H9 (cell line): ENCODE results near the gene PGM2. TPM values are rescaled to one million over a fixed set of nuclear protein-coding genes. Genes with fewer than 3 reads are reported as not detected.

Source experiments
- DNase-seq: peaks from one replicate; pipeline ENCODE4 v3.0.0-alpha.2; 2017
- H2AFZ ChIP-seq: one replicate; pipeline ENCODE4 v1.6.1; 2013; ENCODE audit warnings: mild to moderate bottlenecking, low read length, control low read depth, moderate library complexity
- H2AK5ac ChIP-seq: 2 replicates; pipeline ENCODE4 v1.6.1; 2013; ENCODE audit warnings: low read length, control low read depth, mixed read lengths; ENCODE audit not compliant: insufficient read length
- H2BK120ac ChIP-seq: one replicate; pipeline ENCODE4 v1.6.1; 2013; ENCODE audit warnings: low read depth, mild to moderate bottlenecking, low read length, control low read depth, inconsistent platforms; ENCODE audit not compliant: poor library complexity, severe bottlenecking
- H2BK12ac ChIP-seq: 2 replicates; pipeline ENCODE4 v1.6.1; 2013; ENCODE audit warnings: low read length, control low read depth, mixed read lengths, low read depth; ENCODE audit not compliant: insufficient read length
- H2BK15ac ChIP-seq: 2 replicates; pipeline ENCODE4 v1.6.1; 2013; ENCODE audit warnings: low read depth, low read length, control low read depth
- H2BK20ac ChIP-seq: one replicate; pipeline ENCODE4 v1.6.1; 2013; ENCODE audit warnings: low read depth, mild to moderate bottlenecking, low read length, control low read depth, inconsistent platforms; ENCODE audit not compliant: poor library complexity, severe bottlenecking
- H2BK5ac ChIP-seq: 2 replicates; pipeline ENCODE4 v1.6.1; 2013; ENCODE audit warnings: low read length, control low read depth, mixed read lengths; ENCODE audit not compliant: insufficient read length
- H3K14ac ChIP-seq: 2 replicates; pipeline ENCODE4 v1.6.1; 2013; ENCODE audit warnings: low read length, control low read depth; ENCODE audit not compliant: insufficient read depth
- H3K18ac ChIP-seq: 2 replicates; pipeline ENCODE4 v1.6.1; 2013; ENCODE audit warnings: low read depth, mild to moderate bottlenecking, mixed read lengths, low read length, control low read depth; ENCODE audit not compliant: insufficient read length
- H3K23ac ChIP-seq: 2 replicates; pipeline ENCODE4 v1.6.1; 2013; ENCODE audit warnings: low read length, control low read depth, mixed read lengths, low read depth; ENCODE audit not compliant: insufficient read length
- H3K23me2 ChIP-seq: 2 replicates; pipeline ENCODE4 v1.6.1; 2013; ENCODE audit warnings: low read depth, mild to moderate bottlenecking, mixed read lengths, low read length, control low read depth; ENCODE audit not compliant: insufficient read length, poor library complexity, severe bottlenecking
- H3K27ac ChIP-seq: 2 replicates; pipeline ENCODE4 v1.5.1; 2013; ENCODE audit warnings: low read length, control low read depth, mixed read lengths, low read depth; ENCODE audit not compliant: insufficient read length
- H3K27me3 ChIP-seq: 2 replicates; pipeline ENCODE4 v1.6.1; 2013; ENCODE audit warnings: low read length, control low read depth, inconsistent platforms; ENCODE audit not compliant: insufficient read depth
- H3K4ac ChIP-seq: 2 replicates; pipeline ENCODE4 v1.6.1; 2013; ENCODE audit warnings: low read depth, mild to moderate bottlenecking, control low read depth, inconsistent platforms, low read length, moderate library complexity
- H3K4me1 ChIP-seq: 2 replicates; pipeline ENCODE4 v1.6.1; 2013; ENCODE audit warnings: low read length, control low read depth, inconsistent platforms; ENCODE audit not compliant: insufficient read depth
- H3K4me2 ChIP-seq: 2 replicates; pipeline ENCODE4 v1.6.1; 2013; ENCODE audit warnings: low read length, control low read depth, mixed read lengths; ENCODE audit not compliant: insufficient read length, insufficient read depth
- H3K56ac ChIP-seq: 2 replicates; pipeline ENCODE4 v1.6.1; 2013; ENCODE audit warnings: low read depth, mild to moderate bottlenecking, mixed read lengths, low read length, control low read depth; ENCODE audit not compliant: insufficient read length
- H3K79me1 ChIP-seq: 2 replicates; pipeline ENCODE4 v1.6.1; 2013; ENCODE audit warnings: low read depth, mild to moderate bottlenecking, moderate library complexity, low read length, control low read depth, inconsistent platforms; ENCODE audit not compliant: insufficient read depth, poor library complexity, severe bottlenecking
- H3K79me2 ChIP-seq: 2 replicates; pipeline ENCODE4 v1.6.1; 2013; ENCODE audit warnings: low read length, control low read depth, inconsistent platforms; ENCODE audit not compliant: insufficient read depth
- H3K9ac ChIP-seq: 2 replicates; pipeline ENCODE4 v1.6.1; 2013; ENCODE audit warnings: low read length, control low read depth, mixed read lengths; ENCODE audit not compliant: insufficient read length; ENCODE audit errors: extremely low read depth
- H3K9me3 ChIP-seq: one replicate; pipeline ENCODE4 v1.6.1; 2013; ENCODE audit warnings: low read depth, low read length, inconsistent platforms; ENCODE audit not compliant: control insufficient read depth
- H3T11ph ChIP-seq: one replicate; pipeline ENCODE4 v1.6.1; 2013; ENCODE audit warnings: mild to moderate bottlenecking, low read length, control low read depth, inconsistent platforms
- H4K20me1 ChIP-seq: one replicate; pipeline ENCODE4 v1.6.1; 2013; ENCODE audit not compliant: control insufficient read depth, insufficient read length, insufficient read depth
- H4K5ac ChIP-seq: 2 replicates; pipeline ENCODE4 v1.6.1; 2013; ENCODE audit warnings: low read depth, mild to moderate bottlenecking, mixed read lengths, low read length, control low read depth; ENCODE audit not compliant: insufficient read length
- H4K8ac ChIP-seq: replicated peaks from 2 replicates; pipeline ENCODE4 v1.6.1; 2013; ENCODE audit warnings: low read length, control low read depth, mixed read lengths, low read depth; ENCODE audit not compliant: insufficient read length
- H4K91ac ChIP-seq: 2 replicates; pipeline ENCODE4 v1.6.1; 2013; ENCODE audit warnings: low read depth, mild to moderate bottlenecking, moderate library complexity, mixed read lengths, low read length, control low read depth; ENCODE audit not compliant: insufficient read length
- H3K27ac Mint-ChIP-seq, 3 experiments: 2 replicates in 2 of 3; 3 replicates in 1 of 3; pipeline ENCODE4 v1.8.0; 2020 to 2021; ENCODE audit warnings: mixed read lengths in 3 of 3, mild to moderate bottlenecking in 1 of 3, moderate library complexity in 1 of 3
- H3K27me3 Mint-ChIP-seq: 2 replicates; pipeline ENCODE4 v1.8.0; 2021; ENCODE audit warnings: low read depth, mild to moderate bottlenecking, moderate library complexity, mixed read lengths
- H3K36me3 Mint-ChIP-seq, 3 experiments: 2 replicates in 2 of 3; 3 replicates in 1 of 3; pipeline ENCODE4 v1.8.0; 2020 to 2021; ENCODE audit warnings: low read depth in 3 of 3, mixed read lengths in 3 of 3; ENCODE audit not compliant: insufficient read depth in 1 of 3
- H3K4me1 Mint-ChIP-seq, 2 experiments: 2 replicates each; pipeline ENCODE4 v1.8.0; 2020; ENCODE audit warnings: mixed read lengths in 2 of 2
- H3K4me3 Mint-ChIP-seq, 2 experiments: 2 replicates in 1 of 2; 3 replicates in 1 of 2; pipeline ENCODE4 v1.8.0; 2020 to 2021; ENCODE audit warnings: mild to moderate bottlenecking in 2 of 2, mixed read lengths in 2 of 2, moderate library complexity in 1 of 2
- H3K9me3 Mint-ChIP-seq, 2 experiments: 2 replicates in 1 of 2; 3 replicates in 1 of 2; pipeline ENCODE4 v1.8.0; 2020; ENCODE audit warnings: mild to moderate bottlenecking in 2 of 2, mixed read lengths in 2 of 2, moderate library complexity in 1 of 2
- total RNA-seq: library from RNA; stranded (reverse); gene quantifications from 2 replicates; pipeline ENCODE4 v1.2.1, GENCODE V29; 2021
- TF ChIP-seq, protein P1 (sequence below): fragments of 200-600 bp; sonication (generic); conservative IDR thresholded peaks from 3 replicates; pipeline ENCODE4 v1.8.0; 2021; ENCODE audit warnings: antibody characterized with exemption, mild to moderate bottlenecking

Gene PGM2
- total RNA-seq, 1 experiment from 2014 or later: 26.6 TPM

DNA sequence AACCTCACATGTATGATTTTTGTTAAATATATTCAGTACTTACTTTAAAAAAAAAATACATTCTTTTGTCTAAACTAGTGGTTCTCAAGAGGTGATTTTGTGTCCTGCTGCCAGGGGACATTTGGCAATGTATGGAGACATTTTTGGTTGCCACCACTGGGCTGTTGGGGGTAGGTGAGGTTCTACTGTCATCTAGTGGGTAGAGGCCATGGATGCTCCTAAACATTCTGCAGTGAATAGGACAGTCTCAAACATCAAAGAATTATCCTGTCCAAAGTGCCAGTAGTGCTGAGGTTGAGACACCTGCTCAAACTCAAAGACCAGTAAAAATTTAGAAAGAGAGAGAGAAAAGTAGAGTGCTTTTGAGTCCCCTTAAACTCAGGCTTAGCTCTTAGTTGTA is 32.9 kb upstream of the PGM2 start:
- TF ChIP-seq, protein P1, sequence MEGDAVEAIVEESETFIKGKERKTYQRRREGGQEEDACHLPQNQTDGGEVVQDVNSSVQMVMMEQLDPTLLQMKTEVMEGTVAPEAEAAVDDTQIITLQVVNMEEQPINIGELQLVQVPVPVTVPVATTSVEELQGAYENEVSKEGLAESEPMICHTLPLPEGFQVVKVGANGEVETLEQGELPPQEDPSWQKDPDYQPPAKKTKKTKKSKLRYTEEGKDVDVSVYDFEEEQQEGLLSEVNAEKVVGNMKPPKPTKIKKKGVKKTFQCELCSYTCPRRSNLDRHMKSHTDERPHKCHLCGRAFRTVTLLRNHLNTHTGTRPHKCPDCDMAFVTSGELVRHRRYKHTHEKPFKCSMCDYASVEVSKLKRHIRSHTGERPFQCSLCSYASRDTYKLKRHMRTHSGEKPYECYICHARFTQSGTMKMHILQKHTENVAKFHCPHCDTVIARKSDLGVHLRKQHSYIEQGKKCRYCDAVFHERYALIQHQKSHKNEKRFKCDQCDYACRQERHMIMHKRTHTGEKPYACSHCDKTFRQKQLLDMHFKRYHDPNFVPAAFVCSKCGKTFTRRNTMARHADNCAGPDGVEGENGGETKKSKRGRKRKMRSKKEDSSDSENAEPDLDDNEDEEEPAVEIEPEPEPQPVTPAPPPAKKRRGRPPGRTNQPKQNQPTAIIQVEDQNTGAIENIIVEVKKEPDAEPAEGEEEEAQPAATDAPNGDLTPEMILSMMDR: peak; percentile 58
- no peak overlapping the region for H2BK12ac ChIP-seq
- H3K36me3 Mint-ChIP-seq: peaks cover 0 to 18% (median 6%) of the 10 kb centered on the region in 3 experiments; a peak in 6 of 7 replicates

More for the DNA sequence above, 32.9 kb upstream of the PGM2 start:
- no peak overlapping the region for H3K56ac ChIP-seq
- no peak overlapping the region for H3K4ac ChIP-seq
- no peak overlapping the region for H3K18ac ChIP-seq
- H2BK15ac ChIP-seq: no peak overlapping the region
- H4K20me1 ChIP-seq: no peaks in the 10 kb centered on the region
- no peak overlapping the region for H4K91ac ChIP-seq
- no peak overlapping the region for H3K27ac ChIP-seq
- H3K79me2 ChIP-seq: no peaks in the 10 kb centered on the region
- H3K9ac ChIP-seq: no peak overlapping the region
- no peaks in the 10 kb centered on the region; the same call in 1 of the 2 replicates for H3K4me1 ChIP-seq
- Mint-ChIP-seq H3K27me3 (no peaks in the 10 kb centered on the region; the same call in 1 of the 2 replicates), H3K4me3 (no peak overlapping the region), H3K27ac (no peak overlapping the region), H3K9me3 (peaks cover 16 to 21% of the 10 kb centered on the region in 2 experiments), H3K4me1 (peaks cover 0 to 5% of the 10 kb centered on the region in 2 experiments; a peak in 1 of 4 replicates)
- H4K8ac ChIP-seq: no peak overlapping the region
- no peak overlapping the region for H2BK20ac ChIP-seq
- H3K23ac ChIP-seq: no peak overlapping the region
- no peak overlapping the region for H3K14ac ChIP-seq
- no peak overlapping the region for H2AK5ac ChIP-seq
- no peak overlapping the region for H2BK5ac ChIP-seq
- H3K79me1 ChIP-seq: no peaks in the 10 kb centered on the region
- H3K23me2 ChIP-seq: no peaks in the 10 kb centered on the region
- no peak for DNase-seq
- no peak overlapping the region for H4K5ac ChIP-seq
- no peak overlapping the region for H2AFZ ChIP-seq
- H3K27me3 ChIP-seq: no peaks in the 10 kb centered on the region
- no peak overlapping the region for H3T11ph ChIP-seq
- no peak overlapping the region for H3K4me2 ChIP-seq
- no peaks in the 10 kb centered on the region for H3K9me3 ChIP-seq
- H2BK120ac ChIP-seq: no peak overlapping the region
